Measurements from ENCODE around the gene FBXO47. TPM values are rescaled to one million over a fixed set of nuclear protein-coding genes. Genes with fewer than 3 reads are reported as not detected.

Gene FBXO47
- total and polyA plus RNA-seq, 10 of the 15 experiments (the other 5 are each of a cell fraction or from before 2014, with no cell fraction given): 0.04 to 0.06 (median 0.06) TPM; not detected in 7

- ATAC-seq (no peak), FAIRE-seq (no peak), DNase-seq (ENCODE audit: low read depth, low spot score) (no peak)
- Histone ChIP-seq H3K4me3 (no peak overlapping the region), H3K4me1 (ENCODE audit: control insufficient read depth, insufficient read depth, low read length) (peaks cover 11% of the 10 kb centered on the region), H3K4me2 (ENCODE audit: control insufficient read depth, insufficient read depth) (no peak overlapping the region), H3K36me3 (ENCODE audit: control insufficient read depth in 2 of 2, insufficient read depth in 2 of 2, low read length in 1 of 2) (peaks cover 29 to 42% of the 10 kb centered on the region in 2 experiments), H4K20me1 (ENCODE audit: control insufficient read depth, insufficient read depth) (no peaks in the 10 kb centered on the region), H3K79me2 (ENCODE audit: control insufficient read depth, insufficient read depth, low read length) (no peaks in the 10 kb centered on the region; the same call in none of the 2 replicates), H3K27ac (ENCODE audit: control insufficient read depth, insufficient read depth) (no peak overlapping the region), H3K9ac (ENCODE audit: control insufficient read depth, insufficient read depth, low read length) (no peak overlapping the region), H3K9me3 (replicated peaks; ENCODE audit: control insufficient read depth, insufficient read depth, low read length) (no peaks in the 10 kb centered on the region; the same call in 2 of the 3 replicates), H3K27me3 (replicated peaks in 1 of 2; ENCODE audit: control insufficient read depth in 2 of 2, insufficient read depth in 2 of 2, low read length in 1 of 2) (no peaks in the 10 kb centered on the region), H2AFZ (ENCODE audit: control insufficient read depth, low read depth, low read length) (no peak overlapping the region)
- POLR2A ChIA-PET: interaction anchor here (1.2 kb wide), 1 partner anchor 21 kb away, joined by 4 read pairs; no protein-coding TSS in a partner anchor
- 82% methylated on average over 5 of the region's 5 CpGs for WGBS (ENCODE audit: insufficient coverage, insufficient replicate concordance, low lambda C conversion rate, missing lambda C conversion rate)
- RAD21 ChIA-PET (ENCODE audit: unreplicated experiment): no interaction called here
- in situ Hi-C loops (cut with MboI): no loop called here
- CTCF ChIA-PET: no interaction called here
- SMC1A ChIA-PET (ENCODE audit: uncharacterized antibody, unreplicated experiment): interaction anchor here (1.0 to 1.3 kb wide), 2 partner anchors 16 to 50 kb away, joined by 3 read pairs; no protein-coding TSS in a partner anchor
- BruUV-seq (replicated peaks): no TSS peak
- TF ChIP-seq TCF12 (IDR thresholded peaks at IDR 0.05; ENCODE audit: low read depth, low read length) (no peak), GATAD2B (conservative IDR thresholded peaks at IDR 0.05; ENCODE audit: low read depth) (no peak), RUNX3 (IDR thresholded peaks at IDR 0.05; ENCODE audit: low read length) (no peak), USF2 (IDR thresholded peaks at IDR 0.05; ENCODE audit: borderline replicate concordance, low read depth, low read length) (no peak), MEF2B (IDR thresholded peaks at IDR 0.05; ENCODE audit: partially characterized antibody, poor library complexity, severe bottlenecking) (no peak), KAT2A (conservative IDR thresholded peaks at IDR 0.05; ENCODE audit: control insufficient read depth, low read depth, low read length) (no peak), NFXL1 (IDR thresholded peaks at IDR 0.05; ENCODE audit: borderline replicate concordance) (no peak), SMC3 (IDR thresholded peaks at IDR 0.05; ENCODE audit: borderline replicate concordance, low read length) (no peak), KDM1A (IDR thresholded peaks at IDR 0.05; ENCODE audit: borderline replicate concordance) (no peak), RB1 (IDR thresholded peaks at IDR 0.05; ENCODE audit: borderline replicate concordance) (no peak)
- TF ChIP-seq, protein P1, sequence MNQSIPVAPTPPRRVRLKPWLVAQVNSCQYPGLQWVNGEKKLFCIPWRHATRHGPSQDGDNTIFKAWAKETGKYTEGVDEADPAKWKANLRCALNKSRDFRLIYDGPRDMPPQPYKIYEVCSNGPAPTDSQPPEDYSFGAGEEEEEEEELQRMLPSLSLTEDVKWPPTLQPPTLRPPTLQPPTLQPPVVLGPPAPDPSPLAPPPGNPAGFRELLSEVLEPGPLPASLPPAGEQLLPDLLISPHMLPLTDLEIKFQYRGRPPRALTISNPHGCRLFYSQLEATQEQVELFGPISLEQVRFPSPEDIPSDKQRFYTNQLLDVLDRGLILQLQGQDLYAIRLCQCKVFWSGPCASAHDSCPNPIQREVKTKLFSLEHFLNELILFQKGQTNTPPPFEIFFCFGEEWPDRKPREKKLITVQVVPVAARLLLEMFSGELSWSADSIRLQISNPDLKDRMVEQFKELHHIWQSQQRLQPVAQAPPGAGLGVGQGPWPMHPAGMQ (IDR thresholded peaks at IDR 0.05; ENCODE audit: borderline replicate concordance): no peak
- TF ChIP-seq, protein P2, sequence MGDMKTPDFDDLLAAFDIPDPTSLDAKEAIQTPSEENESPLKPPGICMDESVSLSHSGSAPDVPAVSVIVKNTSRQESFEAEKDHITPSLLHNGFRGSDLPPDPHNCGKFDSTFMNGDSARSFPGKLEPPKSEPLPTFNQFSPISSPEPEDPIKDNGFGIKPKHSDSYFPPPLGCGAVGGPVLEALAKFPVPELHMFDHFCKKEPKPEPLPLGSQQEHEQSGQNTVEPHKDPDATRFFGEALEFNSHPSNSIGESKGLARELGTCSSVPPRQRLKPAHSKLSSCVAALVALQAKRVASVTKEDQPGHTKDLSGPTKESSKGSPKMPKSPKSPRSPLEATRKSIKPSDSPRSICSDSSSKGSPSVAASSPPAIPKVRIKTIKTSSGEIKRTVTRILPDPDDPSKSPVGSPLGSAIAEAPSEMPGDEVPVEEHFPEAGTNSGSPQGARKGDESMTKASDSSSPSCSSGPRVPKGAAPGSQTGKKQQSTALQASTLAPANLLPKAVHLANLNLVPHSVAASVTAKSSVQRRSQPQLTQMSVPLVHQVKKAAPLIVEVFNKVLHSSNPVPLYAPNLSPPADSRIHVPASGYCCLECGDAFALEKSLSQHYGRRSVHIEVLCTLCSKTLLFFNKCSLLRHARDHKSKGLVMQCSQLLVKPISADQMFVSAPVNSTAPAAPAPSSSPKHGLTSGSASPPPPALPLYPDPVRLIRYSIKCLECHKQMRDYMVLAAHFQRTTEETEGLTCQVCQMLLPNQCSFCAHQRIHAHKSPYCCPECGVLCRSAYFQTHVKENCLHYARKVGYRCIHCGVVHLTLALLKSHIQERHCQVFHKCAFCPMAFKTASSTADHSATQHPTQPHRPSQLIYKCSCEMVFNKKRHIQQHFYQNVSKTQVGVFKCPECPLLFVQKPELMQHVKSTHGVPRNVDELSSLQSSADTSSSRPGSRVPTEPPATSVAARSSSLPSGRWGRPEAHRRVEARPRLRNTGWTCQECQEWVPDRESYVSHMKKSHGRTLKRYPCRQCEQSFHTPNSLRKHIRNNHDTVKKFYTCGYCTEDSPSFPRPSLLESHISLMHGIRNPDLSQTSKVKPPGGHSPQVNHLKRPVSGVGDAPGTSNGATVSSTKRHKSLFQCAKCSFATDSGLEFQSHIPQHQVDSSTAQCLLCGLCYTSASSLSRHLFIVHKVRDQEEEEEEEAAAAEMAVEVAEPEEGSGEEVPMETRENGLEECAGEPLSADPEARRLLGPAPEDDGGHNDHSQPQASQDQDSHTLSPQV (IDR thresholded peaks at IDR 0.05): no peak
- TF ChIP-seq, protein P3, sequence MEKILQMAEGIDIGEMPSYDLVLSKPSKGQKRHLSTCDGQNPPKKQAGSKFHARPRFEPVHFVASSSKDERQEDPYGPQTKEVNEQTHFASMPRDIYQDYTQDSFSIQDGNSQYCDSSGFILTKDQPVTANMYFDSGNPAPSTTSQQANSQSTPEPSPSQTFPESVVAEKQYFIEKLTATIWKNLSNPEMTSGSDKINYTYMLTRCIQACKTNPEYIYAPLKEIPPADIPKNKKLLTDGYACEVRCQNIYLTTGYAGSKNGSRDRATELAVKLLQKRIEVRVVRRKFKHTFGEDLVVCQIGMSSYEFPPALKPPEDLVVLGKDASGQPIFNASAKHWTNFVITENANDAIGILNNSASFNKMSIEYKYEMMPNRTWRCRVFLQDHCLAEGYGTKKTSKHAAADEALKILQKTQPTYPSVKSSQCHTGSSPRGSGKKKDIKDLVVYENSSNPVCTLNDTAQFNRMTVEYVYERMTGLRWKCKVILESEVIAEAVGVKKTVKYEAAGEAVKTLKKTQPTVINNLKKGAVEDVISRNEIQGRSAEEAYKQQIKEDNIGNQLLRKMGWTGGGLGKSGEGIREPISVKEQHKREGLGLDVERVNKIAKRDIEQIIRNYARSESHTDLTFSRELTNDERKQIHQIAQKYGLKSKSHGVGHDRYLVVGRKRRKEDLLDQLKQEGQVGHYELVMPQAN (conservative IDR thresholded peaks at IDR 0.05): no peak
- intact Hi-C loops (cut with micrococcal nuclease; ENCODE audit: unreplicated experiment): no loop called here
These were observed 74.1 kb downstream of the FBXO47 start for GRCh38 chr17:38893113-38893512.
